GM18520 (cell line): Measurements from ENCODE around the gene FHOD3.
"Not testable (repeated sequence)": the region's sequence is repeated elsewhere in the genome, so short reads cannot be mapped to it uniquely, and the experiment has no call there.

Experiments used
- ATAC-seq: cut with Tn5 transposase; IDR thresholded peaks from one replicate; pipeline ENCODE4 v1.9.1; 2021; ENCODE audit not compliant: unreplicated experiment

Gene FHOD3

GRCh38 chr18:36441426-36442240 is 144.1 kb downstream of the FHOD3 start:
- no peak for ATAC-seq

- no peak for ATAC-seq
Observed at GRCh38 chr18:36442717-36443116, 145.2 kb downstream of the FHOD3 start.

GRCh38 chr18:36446059-36446458 is 148.5 kb downstream of the FHOD3 start:
- no peak for ATAC-seq

- ATAC-seq = no peak
Observed at GRCh38 chr18:36448384-36449290, 151.1 kb downstream of the FHOD3 start.

GRCh38 chr18:36449451-36449850 is 151.9 kb downstream of the FHOD3 start:
- no peak for ATAC-seq

- no peak for ATAC-seq
Observed at GRCh38 chr18:36450264-36450663, 152.8 kb downstream of the FHOD3 start.

GRCh38 chr18:36451454-36452251 is 154.1 kb downstream of the FHOD3 start:
- no peak for ATAC-seq

- ATAC-seq = no peak
Observed at GRCh38 chr18:36454245-36454644, 156.7 kb downstream of the FHOD3 start.

- no peak for ATAC-seq
Observed at GRCh38 chr18:36454848-36455458, 157.4 kb downstream of the FHOD3 start.

- ATAC-seq = no peak
Observed at GRCh38 chr18:36455931-36456330, 158.4 kb downstream of the FHOD3 start.

GRCh38 chr18:36456622-36457021 is 159.1 kb downstream of the FHOD3 start:
- no peak for ATAC-seq

- ATAC-seq = no peak
Observed at GRCh38 chr18:36457683-36458082, 160.2 kb downstream of the FHOD3 start.

- no peak for ATAC-seq
Observed at GRCh38 chr18:36458306-36458705, 160.8 kb downstream of the FHOD3 start.

- ATAC-seq = no peak
Observed at GRCh38 chr18:36459203-36459602, 161.7 kb downstream of the FHOD3 start.

- no peak for ATAC-seq
Observed at GRCh38 chr18:36459786-36460185, 162.3 kb downstream of the FHOD3 start.

- ATAC-seq = no peak
Observed at GRCh38 chr18:36460324-36460850, 162.9 kb downstream of the FHOD3 start.

- ATAC-seq = no peak
Observed at GRCh38 chr18:36460854-36461253, 163.3 kb downstream of the FHOD3 start.

- no peak for ATAC-seq
Observed at GRCh38 chr18:36461551-36461987, 164.1 kb downstream of the FHOD3 start.

GRCh38 chr18:36463516-36463915 is 166.0 kb downstream of the FHOD3 start:
- not testable (repeated sequence) for ATAC-seq

- ATAC-seq = no peak
Observed at GRCh38 chr18:36464126-36464651, 166.7 kb downstream of the FHOD3 start.
